IPS DF 4.7 (cell line): ENCODE results near the gene COPG2.

Experiments
- DNase-seq: peaks from one replicate; pipeline ENCODE4 v3.0.0-alpha.2; 2013; ENCODE audit warnings: low spot score; ENCODE audit errors: extremely low read depth

The COPG2 gene

GRCh38 chr7:130476297-130477150, 192.0 kb downstream of the COPG2 start:
- DNase-seq, result no peak

- DNase-seq, result no peak
Measured at GRCh38 chr7:130475776-130476175, 192.8 kb downstream of the COPG2 start.

GRCh38 chr7:130473876-130474275, 194.7 kb downstream of the COPG2 start:
- DNase-seq, result no peak

GRCh38 chr7:130473289-130473688, 195.3 kb downstream of the COPG2 start:
- DNase-seq, result no peak

- no peak for DNase-seq
Measured at GRCh38 chr7:130471974-130472373, 196.6 kb downstream of the COPG2 start.

- no peak for DNase-seq
Measured at GRCh38 chr7:130468612-130469011, 199.9 kb downstream of the COPG2 start.

GRCh38 chr7:130463553-130464434, 204.8 kb downstream of the COPG2 start:
- no peak for DNase-seq

- no peak for DNase-seq
Measured at GRCh38 chr7:130461272-130461671, 207.3 kb downstream of the COPG2 start.

- no peak for DNase-seq
Measured at GRCh38 chr7:130458257-130458656, 210.3 kb downstream of the COPG2 start.
